H1 (cell line): ENCODE data around the gene ADAMTS17. TPM values are rescaled to one million over a fixed set of nuclear protein-coding genes. Genes with fewer than 3 reads are reported as not detected.

Experiments
- CTCF ChIA-PET: fragments of 300-600 bp; sonication (Branson Sonifier 250); formaldehyde crosslinking; loops from one replicate; lab custom pipeline; 2021; ENCODE audit not compliant: partially characterized antibody; lab: Charles Lee
- POLR2A ChIA-PET: fragments of 300-600 bp; sonication (Branson Sonifier 250); formaldehyde crosslinking; loops from one replicate; lab custom pipeline; 2021; ENCODE audit warnings: inconsistent platforms; ENCODE audit not compliant: partially characterized antibody; lab: Charles Lee
- DNase-seq, 2 experiments: peaks; one replicate each; pipeline versions ENCODE4 v3.0.0 to v3.0.0-alpha.2; 2010 to 2022; ENCODE audit warnings: low spot score in 2 of 2, low read depth in 1 of 2, mixed read lengths in 1 of 2
- FAIRE-seq: peaks from 2 replicates; lab custom pipeline; 2011; peaks lifted over from hg19 to GRCh38; lab: Jason Lieb, UNC
- H2AFZ ChIP-seq: 2 replicates; pipeline ENCODE4 v1.8.1; 2012; ENCODE audit warnings: low read length, inconsistent platforms
- H2AK5ac ChIP-seq: 2 replicates; pipeline ENCODE4 v1.6.1; 2013; ENCODE audit warnings: low read depth, low read length
- H2BK120ac ChIP-seq: replicated peaks from 2 replicates; pipeline ENCODE3; 2013; ENCODE audit warnings: low read depth, low read length, inconsistent platforms
- H2BK12ac ChIP-seq: 2 replicates; pipeline ENCODE4 v1.6.1; 2013; ENCODE audit warnings: low read depth, low read length
- H2BK15ac ChIP-seq: 2 replicates; pipeline ENCODE4 v1.6.1; 2013; ENCODE audit warnings: low read length
- H2BK20ac ChIP-seq: 2 replicates; pipeline ENCODE4 v1.6.1; 2013; ENCODE audit warnings: low read length
- H2BK5ac ChIP-seq: 2 replicates; pipeline ENCODE4 v1.6.1; 2013; ENCODE audit warnings: low read depth, low read length
- H3K14ac ChIP-seq: 2 replicates; pipeline ENCODE4 v1.6.1; 2013; ENCODE audit warnings: inconsistent platforms; ENCODE audit not compliant: insufficient read length
- H3K18ac ChIP-seq: 2 replicates; pipeline ENCODE4 v1.6.1; 2013; ENCODE audit warnings: low read length; ENCODE audit errors: extremely low read depth
- H3K23ac ChIP-seq: 2 replicates; pipeline ENCODE4 v1.6.1; 2013; ENCODE audit warnings: inconsistent platforms; ENCODE audit not compliant: insufficient read length
- H3K23me2 ChIP-seq: 2 replicates; pipeline ENCODE4 v1.6.1; 2013; ENCODE audit warnings: low read depth, low read length
- H3K27ac ChIP-seq: 2 replicates; pipeline ENCODE4 v1.6.1; 2011; ENCODE audit warnings: low read depth, low read length, inconsistent platforms
- H3K27me3 ChIP-seq, 4 experiments: replicated peaks in 1 of 4; 1 replicate in 1 of 4; 2 replicates in 3 of 4; pipeline versions ENCODE4 v1.6.1 to v1.8.1; 2011 to 2013; ENCODE audit warnings: low read length in 3 of 4, mild to moderate bottlenecking in 3 of 4, inconsistent platforms in 2 of 4, mixed read lengths in 2 of 4, moderate library complexity in 1 of 4; ENCODE audit not compliant: control insufficient read depth in 3 of 4, insufficient read depth in 3 of 4; ENCODE audit errors: extremely low read depth in 1 of 4
- H3K36me3 ChIP-seq, 4 experiments: 2 replicates each; pipeline versions ENCODE4 v1.6.1 to v1.8.1; 2011 to 2013; ENCODE audit warnings: mild to moderate bottlenecking in 4 of 4, low read length in 3 of 4, moderate library complexity in 2 of 4, control low read depth in 1 of 4, inconsistent platforms in 1 of 4; ENCODE audit not compliant: insufficient read depth in 4 of 4, control insufficient read depth in 2 of 4
- H3K4ac ChIP-seq: replicated peaks from 2 replicates; pipeline ENCODE3; 2013; ENCODE audit warnings: low read length, low read depth, mixed read lengths, inconsistent platforms; ENCODE audit not compliant: insufficient read length
- H3K4me1 ChIP-seq, 4 experiments: replicated peaks in 1 of 4; 1 replicate in 1 of 4; 2 replicates in 3 of 4; pipeline versions ENCODE4 v1.6.1 to v1.8.1; 2011 to 2013; ENCODE audit warnings: low read length in 3 of 4, inconsistent platforms in 2 of 4, mixed read lengths in 1 of 4; ENCODE audit not compliant: insufficient read depth in 4 of 4, control insufficient read depth in 3 of 4
- H3K4me2 ChIP-seq, 2 experiments: 2 replicates each; pipeline versions ENCODE4 v1.6.1 to v1.8.1; 2011 to 2013; ENCODE audit warnings: low read depth in 2 of 2, low read length in 2 of 2, control low read depth in 1 of 2, inconsistent platforms in 1 of 2, mild to moderate bottlenecking in 1 of 2; ENCODE audit not compliant: insufficient read depth in 1 of 2
- H3K4me3 ChIP-seq, 4 experiments: fragments of 200-600, 300-600 bp in 1 of 4; sonication (generic), shearing (Covaris generic), sonication (Bioruptor Twin) in 1 of 4; 2 replicates each; pipeline versions ENCODE4 v1.5.1 to v1.8.1; 2011 to 2016; ENCODE audit warnings: low read length in 4 of 4, low read depth in 3 of 4, control low read depth in 2 of 4, inconsistent platforms in 2 of 4, mild to moderate bottlenecking in 2 of 4, mixed read lengths in 1 of 4, moderate library complexity in 1 of 4; ENCODE audit not compliant: insufficient read depth in 2 of 4; ENCODE audit errors: extremely low read depth in 1 of 4
- H3K56ac ChIP-seq: replicated peaks from 2 replicates; pipeline ENCODE3; 2013; ENCODE audit warnings: low read depth, mild to moderate bottlenecking, mixed read lengths, low read length, inconsistent platforms; ENCODE audit not compliant: insufficient read length
- H3K79me1 ChIP-seq: 2 replicates; pipeline ENCODE4 v1.6.1; 2013; ENCODE audit warnings: low read depth, low read length, control low read depth
- H3K79me2 ChIP-seq, 2 experiments: 2 replicates each; pipeline versions ENCODE4 v1.6.1 to v1.8.1; 2012 to 2013; ENCODE audit warnings: low read length in 2 of 2, mild to moderate bottlenecking in 2 of 2, inconsistent platforms in 1 of 2; ENCODE audit not compliant: insufficient read depth in 2 of 2, control insufficient read depth in 1 of 2
- H3K9ac ChIP-seq, 4 experiments: replicated peaks in 1 of 4; 1 replicate in 1 of 4; 2 replicates in 3 of 4; pipeline versions ENCODE4 v1.6.1 to v1.8.1; 2011 to 2013; ENCODE audit warnings: low read depth in 3 of 4, low read length in 3 of 4, control low read depth in 2 of 4, mild to moderate bottlenecking in 2 of 4, moderate library complexity in 2 of 4, inconsistent platforms in 1 of 4; ENCODE audit errors: extremely low read depth in 1 of 4
- H3K9me3 ChIP-seq, 2 experiments: 2 replicates each; pipeline versions ENCODE4 v1.6.1 to v1.8.1; 2012 to 2013; ENCODE audit warnings: mild to moderate bottlenecking in 2 of 2, moderate library complexity in 2 of 2, control low read depth in 1 of 2, inconsistent platforms in 1 of 2, low read depth in 1 of 2, low read length in 1 of 2, mixed read lengths in 1 of 2; ENCODE audit not compliant: insufficient read depth in 2 of 2
- H4K20me1 ChIP-seq, 2 experiments: replicated peaks in 1 of 2; 2 replicates each; pipeline versions ENCODE3 to v1.8.1; 2011 to 2013; ENCODE audit warnings: inconsistent platforms in 2 of 2, low read length in 2 of 2, mild to moderate bottlenecking in 1 of 2; ENCODE audit not compliant: insufficient read depth in 2 of 2, control insufficient read depth in 1 of 2
- H4K5ac ChIP-seq: 2 replicates; pipeline ENCODE4 v1.6.1; 2013; ENCODE audit warnings: low read length, low read depth, mixed read lengths, inconsistent platforms; ENCODE audit not compliant: insufficient read length
- H4K8ac ChIP-seq: 2 replicates; pipeline ENCODE4 v1.8.0; 2013; ENCODE audit warnings: mild to moderate bottlenecking, moderate library complexity, low read length, inconsistent platforms; ENCODE audit not compliant: insufficient read depth; ENCODE audit errors: extremely low read depth
- H4K91ac ChIP-seq: replicated peaks from 2 replicates; pipeline ENCODE3; 2013; ENCODE audit warnings: low read length, mixed read lengths, inconsistent platforms; ENCODE audit not compliant: insufficient read length
- CHD2 ChIP-seq: IDR thresholded peaks from 2 replicates; pipeline ENCODE4 v1.6.1; 2012; ENCODE audit warnings: low read length, improper control_type of control experiment
- CREB1 ChIP-seq: IDR thresholded peaks from 2 replicates; pipeline ENCODE4 v1.6.1; 2012; ENCODE audit warnings: inconsistent platforms
- EGR1 ChIP-seq: IDR thresholded peaks from 2 replicates; pipeline ENCODE4 v1.6.1; 2011; ENCODE audit warnings: low read depth, low read length, borderline replicate concordance
- SAP30 ChIP-seq: fragments of 300-600 bp; sonication (generic); IDR thresholded peaks from 2 replicates; pipeline ENCODE4 v1.7.1; 2012; ENCODE audit warnings: low read length, moderate library complexity, mild to moderate bottlenecking, inconsistent platforms; ENCODE audit not compliant: insufficient read depth, insufficient replicate concordance
- SP1 ChIP-seq: IDR thresholded peaks from 2 replicates; pipeline ENCODE4 v1.6.1; 2011; ENCODE audit warnings: low read depth, low read length
- TBP ChIP-seq: IDR thresholded peaks from 2 replicates; pipeline ENCODE4 v1.6.1; 2011; ENCODE audit warnings: low read depth, low read length, improper control_type of control experiment
- WGBS, 2 experiments: shearing (Covaris generic) in 1 of 2; methylation state at CpG; one replicate each; pipeline versions ENCODE4 v1.1.6 to v1.1.7; 2013 to 2015; ENCODE audit warnings: low lambda C conversion rate in 2 of 2, mixed read lengths in 2 of 2, inconsistent platforms in 1 of 2, low coverage in 1 of 2, missing lambda C conversion rate in 1 of 2; ENCODE audit not compliant: insufficient replicate concordance in 2 of 2, insufficient coverage in 1 of 2, insufficient read length in 1 of 2; ENCODE audit errors: extremely low coverage in 1 of 2, missing lambda C conversion rate in 1 of 2; 5-methylcytosine and 5-hydroxymethylcytosine counted together
- polyA plus RNA-seq, 7 experiments: library from polyadenylated mRNA; depleted of rRNA in 3 of 7; stranded (reverse) in 5 of 7; unstranded in 2 of 7; fragments of >200 nt in 5 of 7; fragments of 200-250 nt in 2 of 7; gene quantifications; 1 replicate in 5 of 7; 2 replicates in 1 of 7; 4 replicates in 1 of 7; pipeline versions ENCODE4 v1.2.1 to v1.2.3, GENCODE V29; 2011 to 2013; ENCODE audit warnings: missing spikeins in 2 of 7, mixed read lengths in 2 of 7
- total RNA-seq: library from RNA; stranded (reverse); fragmentation: NEBNext Ultra II Directional; extraction: Animal tissue kit (Norgen Biotek cat#: 25700); gene quantifications from 2 replicates; pipeline ENCODE4 v1.2.1, GENCODE V29; 2021

The ADAMTS17 gene
- total and polyA plus RNA-seq, 2 of the 8 experiments (the other 6 are each of a cell fraction or from before 2014, with no cell fraction given): 0.51 to 1.7 TPM

- Histone ChIP-seq H2BK120ac (no peak overlapping the region), H3K18ac (no peak overlapping the region), H3K9ac (no peak overlapping the region), H4K91ac (no peak overlapping the region), H2BK15ac (no peak overlapping the region), H3K4me2 (no peak overlapping the region), H3K79me1 (no peaks in the 10 kb centered on the region), H3K4ac (no peak overlapping the region), H3K14ac (no peak overlapping the region), H3K27ac (no peak overlapping the region), H3K4me1 (no peaks in the 10 kb centered on the region), H2BK12ac (no peak overlapping the region), H3K79me2 (no peaks in the 10 kb centered on the region)
- no peak for FAIRE-seq
- 89% methylated on average over 17 of the region's 20 CpGs; no CpG with 5 or more reads in 1 of the 2 experiments for WGBS, 2 experiments
- TF ChIP-seq CHD2 (no peak), EGR1 (no peak), TBP (no peak), SAP30 (no peak), CREB1 (no peak), SP1 (no peak)
- TF ChIP-seq, all 59 proteins: peak for 0
- Histone ChIP-seq H2AK5ac (no peak overlapping the region), H3K36me3 (no peaks in the 10 kb centered on the region), H2BK20ac (no peak overlapping the region), H3K23ac (no peak overlapping the region), H3K56ac (no peak overlapping the region), H2BK5ac (no peak overlapping the region), H3K27me3 (no peaks in the 10 kb centered on the region), H4K20me1 (no peaks in the 10 kb centered on the region), H3K4me3 (no peak overlapping the region), H3K9me3 (peaks cover 0 to 3% of the 10 kb centered on the region in 2 experiments; a peak in 2 of 4 replicates), H4K8ac (no peak overlapping the region), H2AFZ (no peak overlapping the region), H3K23me2 (no peaks in the 10 kb centered on the region), H4K5ac (no peak overlapping the region)
- peak in 1 of 2 experiments; percentile 11 for DNase-seq
- ChIA-PET POLR2A (no interaction called here), CTCF (interaction anchor here (0.6 to 1.1 kb wide), 4 partner anchors 19 to 847 kb away, joined by 3 to 4 read pairs (median 3); no protein-coding TSS in a partner anchor)
Measured at GRCh38 chr15:100256101-100256969, 85.4 kb downstream of the ADAMTS17 start.
